Stimulated activated CD4-positive, alpha-beta T cell treated with anti-CD3 and anti-CD28 coated beads, Interleukin-15, amount 100 ng/mL, for 1 hour (primary cell): ENCODE results near the gene AXIN1.
"Not testable (repeated sequence)": the region's sequence is repeated elsewhere in the genome, so short reads cannot be mapped to it uniquely, and the experiment has no call there.

ENCODE experiments used
- DNase-seq, 2 donors: peaks; one replicate each; pipeline ENCODE4 v3.0.0-alpha.2; 2020; ENCODE audit warnings: low read depth in 1 of 2, low spot score in 1 of 2

The AXIN1 gene

GRCh38 chr16:352547-353403, at the start of gene AXIN1:
AXIN1 (minus strand) TSS chr16:352723; CDS start chr16:347025, 5,698 bp downstream.
- peak; percentile 100 for DNase-seq

GRCh38 chr16:401468-402348, 49.2 kb upstream of the AXIN1 start, which contains the start of gene DECR2:
DECR2 (plus strand) TSS chr16:401885; CDS start chr16:401964, 79 bp downstream.
- peak; percentile 98 to 100 for DNase-seq

- DNase-seq, result no peak
These were observed 47.6 kb upstream of the AXIN1 start for GRCh38 chr16:400061-400591.

GRCh38 chr16:399340-400019, 47.0 kb upstream of the AXIN1 start:
- DNase-seq, result no peak

- DNase-seq, result no peak
These were observed 46.2 kb upstream of the AXIN1 start for GRCh38 chr16:398561-399339.

GRCh38 chr16:397736-398332, 45.3 kb upstream of the AXIN1 start:
- DNase-seq, result no peak

DNA sequence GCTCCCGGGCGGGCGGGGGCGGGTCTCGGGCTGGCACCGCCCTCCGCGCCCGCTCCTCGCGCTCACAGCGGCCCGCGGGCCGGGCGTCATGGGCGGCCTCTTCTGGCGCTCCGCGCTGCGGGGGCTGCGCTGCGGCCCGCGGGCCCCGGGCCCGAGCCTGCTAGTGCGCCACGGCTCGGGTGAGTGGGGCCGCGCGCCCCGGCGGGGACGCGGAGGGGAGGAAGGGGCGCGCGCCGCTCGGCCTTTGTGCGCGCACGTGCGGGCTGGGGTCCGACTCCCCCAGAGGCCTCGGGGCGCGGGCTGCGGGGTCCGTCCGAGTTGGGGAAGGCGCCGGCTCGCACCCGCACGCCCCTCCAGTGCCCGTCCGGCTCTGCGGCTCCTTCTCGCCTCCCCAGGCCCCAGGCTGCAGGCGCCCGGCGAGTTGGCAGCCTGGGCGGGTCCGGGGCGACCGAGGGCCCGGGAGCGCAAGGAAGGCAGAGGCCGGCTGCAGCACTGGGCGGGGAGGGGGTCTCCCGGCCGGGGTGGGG, 44.7 kb upstream of the AXIN1 start, which contains the start of gene NME4:
Gene NME4, plus strand, starts transcription at position 65 of the 527 bp plus-strand sequence. Its CDS starts 24 bp downstream, at position 89.
- DNase-seq, result no peak

- no peak for DNase-seq
These were observed 44.1 kb upstream of the AXIN1 start for GRCh38 chr16:396605-397004.

GRCh38 chr16:396199-396598, 43.7 kb upstream of the AXIN1 start:
- no peak for DNase-seq

GRCh38 chr16:392450-393030, 40.0 kb upstream of the AXIN1 start:
- no peak for DNase-seq

DNA sequence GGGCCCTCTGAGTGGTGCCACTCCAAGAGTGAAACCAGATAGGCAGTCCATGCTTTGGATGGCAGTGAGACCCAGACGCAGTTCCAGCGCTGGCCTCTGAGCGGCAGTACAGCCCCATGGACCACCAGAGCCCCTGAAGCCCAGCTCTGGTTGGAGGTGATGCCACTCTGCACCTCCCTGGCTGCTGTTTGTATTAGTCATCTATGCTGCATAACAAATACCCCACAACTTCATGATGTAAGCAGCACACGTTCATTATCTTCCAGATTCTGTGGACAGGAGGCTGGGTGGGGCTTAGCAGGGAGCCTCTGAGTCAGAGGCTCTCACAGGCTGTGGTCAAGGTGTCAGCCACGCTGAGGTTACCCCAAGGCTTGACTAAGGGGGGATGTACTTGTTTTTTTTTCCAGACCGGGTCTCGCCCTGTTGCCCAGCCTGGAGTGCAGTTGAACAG, 39.4 kb upstream of the AXIN1 start:
- DNase-seq, result peak; percentile 37 to 60

DNA sequence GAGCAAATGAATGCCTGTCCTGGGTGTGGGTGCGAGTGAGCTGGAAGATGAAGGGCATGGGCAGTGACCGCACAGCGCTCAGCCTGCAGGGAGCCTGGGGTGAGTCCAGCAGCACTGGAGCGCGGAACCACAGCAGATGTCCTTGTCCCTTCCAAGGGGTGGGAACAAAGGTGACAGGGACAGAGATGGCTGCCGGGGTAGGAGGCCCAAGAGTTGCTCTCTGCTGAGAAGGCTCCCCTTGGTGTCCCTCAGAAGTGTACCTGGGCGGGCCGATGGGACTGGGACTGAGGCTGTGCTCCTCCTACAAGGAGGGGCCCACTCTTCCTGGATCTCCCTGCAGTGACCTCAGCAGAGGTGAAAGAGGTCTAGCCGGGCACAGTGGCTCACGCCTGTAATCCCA, 36.8 kb upstream of the AXIN1 start:
- no peak for DNase-seq

DNA sequence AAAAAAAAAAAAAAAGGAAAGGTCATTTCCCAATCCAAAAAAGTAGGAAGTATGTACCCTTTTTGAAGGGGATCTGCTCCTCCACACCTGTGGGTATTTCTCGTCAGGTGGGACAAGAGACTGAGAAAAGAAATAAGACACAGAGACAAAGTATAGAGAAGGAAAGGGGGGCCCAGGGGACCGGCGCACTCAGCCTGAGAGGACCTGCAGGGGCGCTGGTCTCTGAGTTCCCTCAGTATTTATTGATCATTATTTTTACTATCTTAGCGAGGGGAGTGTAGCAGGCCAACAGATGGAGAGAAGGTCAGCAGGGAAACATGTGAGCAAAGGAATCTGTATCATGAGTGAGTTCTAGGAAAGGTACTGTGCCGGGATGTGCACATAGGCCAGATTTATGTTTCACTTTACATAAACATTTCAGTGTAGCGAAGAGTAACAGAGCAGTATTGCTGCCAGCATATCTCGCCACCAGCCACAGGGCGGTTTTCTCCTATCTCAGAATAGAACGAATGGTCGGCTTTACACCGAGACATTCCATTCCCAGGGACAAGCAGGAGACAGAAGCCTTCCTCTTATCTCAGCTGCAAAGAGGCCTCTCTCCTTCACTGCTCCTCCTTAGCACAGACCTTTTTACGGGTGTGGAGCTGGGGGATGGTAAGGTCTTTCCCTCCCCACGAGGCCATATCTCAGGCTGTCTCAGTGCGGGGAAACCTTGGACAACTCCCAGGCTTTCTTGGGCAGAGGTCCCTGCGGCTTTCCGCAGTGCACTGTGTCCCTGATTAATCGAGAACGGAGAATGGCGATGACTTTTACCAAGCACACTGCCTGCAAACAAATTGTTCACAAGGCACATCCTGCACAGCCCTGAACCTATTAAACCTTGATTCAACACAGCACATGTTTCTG, 35.5 kb upstream of the AXIN1 start:
- DNase-seq, result not testable (repeated sequence)

GRCh38 chr16:386641-387156, 34.2 kb upstream of the AXIN1 start:
- DNase-seq, result no peak

DNA sequence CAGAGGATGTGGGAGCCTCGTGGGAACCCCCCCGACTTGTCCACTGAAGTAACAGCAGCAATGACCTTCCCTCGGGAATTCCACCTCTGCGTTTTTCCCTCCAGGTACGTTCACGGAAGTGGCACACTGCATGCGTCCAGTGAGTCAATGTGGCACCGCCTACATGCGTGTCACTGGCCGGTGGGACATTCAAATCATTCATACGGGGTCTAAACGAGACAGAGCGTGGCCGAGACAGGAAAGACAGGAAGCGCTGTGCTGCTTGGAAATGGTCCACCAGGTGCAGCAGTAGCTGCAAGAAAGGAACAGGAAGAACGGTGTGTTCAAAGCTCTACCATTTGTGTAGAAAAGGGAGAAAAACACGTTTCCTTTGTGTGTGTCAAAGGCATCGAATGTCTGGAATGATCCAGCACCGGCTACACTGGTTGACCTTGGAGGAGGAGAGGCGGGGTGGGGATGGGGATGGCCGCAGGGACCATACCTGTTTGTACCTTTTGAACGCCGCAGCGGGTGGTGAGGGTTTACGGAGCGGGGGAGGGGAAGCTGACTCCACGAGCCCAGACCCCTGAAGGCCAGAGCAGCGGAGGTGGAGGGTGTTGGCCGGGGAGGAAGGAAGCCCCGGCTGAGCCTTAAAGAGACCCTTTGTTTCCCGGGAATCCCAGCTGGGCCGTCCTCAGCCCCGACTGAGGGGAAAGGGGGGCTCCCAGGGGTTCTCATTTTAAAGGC, 31.0 kb upstream of the AXIN1 start:
- no peak for DNase-seq

DNA sequence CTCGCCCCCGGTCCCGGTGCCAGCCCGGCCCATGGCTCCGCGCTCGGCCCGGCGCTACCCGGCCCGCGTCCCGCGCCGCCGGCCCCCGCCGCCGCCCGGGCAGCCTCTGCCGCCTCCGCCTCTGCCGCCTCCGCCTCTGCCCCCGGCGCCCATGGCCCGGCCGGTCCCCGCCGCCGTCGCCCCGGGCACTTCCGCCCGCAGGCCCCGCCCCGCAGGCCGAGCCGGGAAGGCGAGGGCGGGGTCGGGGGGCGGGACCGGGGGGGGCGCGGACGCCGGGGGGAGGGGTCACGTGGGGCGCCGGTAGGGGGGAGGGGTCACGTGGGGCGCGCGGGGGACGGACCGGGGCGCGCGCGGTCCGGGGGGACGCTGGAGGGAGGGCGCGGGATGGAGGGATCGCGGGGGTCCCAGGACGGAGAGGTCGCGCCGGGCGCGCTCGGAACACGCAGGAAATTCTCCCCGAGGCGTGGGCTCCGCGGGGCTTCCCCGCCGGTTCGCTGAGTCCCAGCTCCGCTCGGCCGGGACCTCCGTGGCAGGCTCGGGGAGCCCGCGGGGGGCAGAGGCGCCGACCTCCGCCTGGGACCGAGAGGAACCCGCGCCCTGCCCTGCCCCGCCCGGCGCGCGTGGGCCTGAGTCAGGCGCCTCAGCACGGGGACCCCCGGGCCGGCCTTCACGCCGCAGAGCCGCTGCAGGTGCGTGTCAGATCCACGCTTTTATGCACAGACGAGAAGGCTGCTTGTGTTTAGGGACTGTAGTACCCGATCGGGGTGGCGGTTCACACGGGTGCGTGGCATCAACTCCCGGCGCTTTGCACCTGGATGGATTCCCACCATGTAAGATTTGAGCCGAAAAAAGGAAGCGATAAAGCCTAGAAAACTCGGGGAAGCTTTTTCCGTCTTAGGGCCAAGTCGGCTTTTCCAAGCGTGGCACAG, 29.5 kb upstream of the AXIN1 start, which contains the start of gene PGAP6:
Gene PGAP6, minus strand, starts transcription at position 190 of the 929 bp plus-strand sequence. Its CDS starts 157 bp downstream, at position 33.
- DNase-seq, result peak; percentile 47 to 65
